NB4 (cell line): Measurements from ENCODE around the gene PYDC2.

ENCODE experiments used
- MAX ChIP-seq: IDR thresholded peaks from 2 replicates; pipeline ENCODE4 v1.6.1; 2011; ENCODE audit warnings: low read depth, low read length
- POLR2A ChIP-seq: IDR thresholded peaks from 2 replicates; pipeline ENCODE4 v1.6.1; 2011; ENCODE audit warnings: mild to moderate bottlenecking; ENCODE audit not compliant: insufficient read length; ENCODE audit errors: extremely low read depth
- TF ChIP-seq, protein P1 (sequence below): IDR thresholded peaks from one replicate; pipeline ENCODE4 v1.5.1; 2012; ENCODE audit warnings: low read depth, low read length

DNA sequence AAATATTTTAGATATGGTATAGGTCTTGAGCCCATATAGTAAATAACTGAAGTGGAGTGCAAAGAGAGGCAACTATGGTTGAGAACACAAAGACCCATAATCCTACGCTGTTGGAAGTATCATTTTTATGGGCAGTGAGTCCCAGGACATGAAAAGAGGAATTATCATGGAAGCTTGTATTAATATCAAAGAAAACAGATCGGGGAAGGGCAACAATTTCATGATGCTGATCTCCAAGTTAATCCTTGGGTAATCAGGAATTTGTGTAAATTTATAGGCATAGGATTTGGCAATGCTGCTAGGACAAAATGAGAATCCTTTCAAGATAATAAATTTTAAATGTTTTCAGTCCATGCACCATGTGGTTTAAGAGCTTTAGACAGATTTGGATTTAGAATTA, 40.2 kb upstream of the PYDC2 start:
- TF ChIP-seq, protein P1, sequence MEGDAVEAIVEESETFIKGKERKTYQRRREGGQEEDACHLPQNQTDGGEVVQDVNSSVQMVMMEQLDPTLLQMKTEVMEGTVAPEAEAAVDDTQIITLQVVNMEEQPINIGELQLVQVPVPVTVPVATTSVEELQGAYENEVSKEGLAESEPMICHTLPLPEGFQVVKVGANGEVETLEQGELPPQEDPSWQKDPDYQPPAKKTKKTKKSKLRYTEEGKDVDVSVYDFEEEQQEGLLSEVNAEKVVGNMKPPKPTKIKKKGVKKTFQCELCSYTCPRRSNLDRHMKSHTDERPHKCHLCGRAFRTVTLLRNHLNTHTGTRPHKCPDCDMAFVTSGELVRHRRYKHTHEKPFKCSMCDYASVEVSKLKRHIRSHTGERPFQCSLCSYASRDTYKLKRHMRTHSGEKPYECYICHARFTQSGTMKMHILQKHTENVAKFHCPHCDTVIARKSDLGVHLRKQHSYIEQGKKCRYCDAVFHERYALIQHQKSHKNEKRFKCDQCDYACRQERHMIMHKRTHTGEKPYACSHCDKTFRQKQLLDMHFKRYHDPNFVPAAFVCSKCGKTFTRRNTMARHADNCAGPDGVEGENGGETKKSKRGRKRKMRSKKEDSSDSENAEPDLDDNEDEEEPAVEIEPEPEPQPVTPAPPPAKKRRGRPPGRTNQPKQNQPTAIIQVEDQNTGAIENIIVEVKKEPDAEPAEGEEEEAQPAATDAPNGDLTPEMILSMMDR: no peak
- TF ChIP-seq MAX (no peak), POLR2A (no peak)
